ENCODE results near the gene ISL1.

- TF ChIP-seq ZBTB7A (IDR thresholded peaks at IDR 0.05; ENCODE audit: low read depth) (no peak), EP300 (IDR thresholded peaks at IDR 0.05; ENCODE audit: borderline replicate concordance) (no peak), MAX (IDR thresholded peaks at IDR 0.05) (no peak), TAF1 (IDR thresholded peaks at IDR 0.05; ENCODE audit: low read depth) (no peak), FOXM1 (IDR thresholded peaks at IDR 0.05; ENCODE audit: borderline replicate concordance, low read depth) (no peak)
Measured at GRCh38 chr5:51394609-51395008, 11.4 kb downstream of the ISL1 start.
